Heart left ventricle (tissue), 16 donors: Measurements from ENCODE around the gene IFRD2. TPM values are rescaled to one million over a fixed set of nuclear protein-coding genes. Genes with fewer than 3 reads are reported as not detected.

Experiments
- ATAC-seq, 4 donors: fragments of 200-7000 bp; cut with Tn5 transposase; one replicate each; pipeline ENCODE4 v1.9.1; 2020 to 2022; ENCODE audit warnings: moderate library complexity in 4 of 4, mild to moderate bottlenecking in 3 of 4, moderate number of reproducible peaks in 1 of 4
- DNase-seq, 5 donors: peaks; one replicate each; pipeline ENCODE4 v3.0.0-alpha.2; 2020
- H3K27ac ChIP-seq, 12 donors: fragments of 200-600 bp; sonication (generic) in 4 of 12; one replicate each; pipeline versions ENCODE4 v1.5.0 to v1.8.0; 2016 to 2022; ENCODE audit warnings: mild to moderate bottlenecking in 2 of 12
- H3K27me3 ChIP-seq, 9 donors: fragments of 200-600 bp; sonication (generic) in 2 of 9; one replicate each; pipeline versions ENCODE4 v1.5.1 to v1.8.0; 2016 to 2022; ENCODE audit warnings: mild to moderate bottlenecking in 3 of 9
- H3K36me3 ChIP-seq, 9 donors: fragments of 200-600 bp; sonication (generic) in 2 of 9; one replicate each; pipeline versions ENCODE4 v1.5.0 to v1.8.0; 2018 to 2022; ENCODE audit warnings: mild to moderate bottlenecking in 2 of 9
- H3K4me1 ChIP-seq, 12 donors: fragments of 200-600 bp; sonication (generic) in 4 of 12; one replicate each; pipeline versions ENCODE4 v1.5.0 to v1.8.0; 2016 to 2022; ENCODE audit warnings: mild to moderate bottlenecking in 3 of 12
- H3K4me3 ChIP-seq, 12 donors: fragments of 200-600 bp; sonication (generic) in 4 of 12; one replicate each; pipeline versions ENCODE4 v1.5.0 to v1.8.0; 2017 to 2022; ENCODE audit warnings: mild to moderate bottlenecking in 9 of 12, moderate library complexity in 4 of 12
- H3K9me3 ChIP-seq, 12 donors: fragments of 200-600 bp; sonication (generic) in 4 of 12; one replicate each; pipeline versions ENCODE4 v1.5.0 to v1.8.0; 2016 to 2022; ENCODE audit warnings: mild to moderate bottlenecking in 1 of 12
- CTCF ChIP-seq, 12 donors: fragments of 200-600 bp; sonication (generic) in 4 of 12; IDR thresholded peaks; one replicate each; pipeline versions ENCODE4 v1.5.0 to v1.8.0; 2018 to 2022; ENCODE audit warnings: antibody characterized with exemption in 12 of 12, mild to moderate bottlenecking in 5 of 12
- POLR2A ChIP-seq, 2 donors: fragments of 450-650 bp; IDR thresholded peaks; one replicate each; pipeline ENCODE4 v1.6.1; 2017; ENCODE audit warnings: antibody characterized with exemption in 2 of 2, mild to moderate bottlenecking in 2 of 2, moderate library complexity in 2 of 2
- WGBS, 4 donors: extraction: QIAGEN DNeasy Blood & Tissue Kit in 2 of 4; methylation state at CpG; one replicate each; pipeline versions ENCODE4 v1.1.5 to v1.1.7; 2013 to 2018; 5-methylcytosine and 5-hydroxymethylcytosine counted together
- intact Hi-C, 10 donors: fragments of 100-400 bp; cut with DNase I; formaldehyde crosslinking; loops; one replicate each; pipeline versions ENCODE4 v1.11.1 to v1.14.2; 2022
- polyA plus RNA-seq, 2 donors: library from polyadenylated mRNA; stranded (reverse); fragments of 200-250 nt; gene quantifications; one replicate each; pipeline ENCODE4 v1.2.3, GENCODE V29; 2013
- total RNA-seq, 9 donors: library from RNA; depleted of rRNA in 2 of 9; stranded (reverse); fragments of >200 nt in 2 of 9; fragmentation: NEBNext Ultra II Directional in 3 of 9; extraction: Animal tissue kit (Norgen Biotek cat#: 25700) in 3 of 9; gene quantifications; one replicate each; pipeline versions ENCODE4 v1.1.0 to v1.2.4, GENCODE V29; 2016 to 2023
- donor health status: ischemic (EF 13 %, LVEDD 7.1; RV severe dilation, severe dysfunction).
- donor health status: healthy with polysubstance abuse.
- donor health status: DM: no; HTN: yes; CAD: no.
- donor health status: DM: no; HTN: no; CAD: no.
- donor health status: ischemic (EF 25% LVEDD 6.9; RV normal size, moderate dysfunction).
- donor health status: ischemic (EF 25% LVEDD 5.7; RV mildly dilated, moderate dysfunction).
- donor health status: healthy.
- donor health status: DM: yes; HTN: yes; CAD: no.
- donor health status: ischemic (EF 35%, LVEDD 5.7; RV mildly dilated, moderate dysfunction).
- donor health status: nonischemic (EF 11% LVEDD 7.7; RV severe dilation, severe dysfunction).
- donor health status: DM: yes; HTN: yes; CAD: no.
- donor health status: PGD.
- donor health status: ischemic (EF 29% LVEDD 5.4; RV normal size, mild dysfunction).
- donor health status: nonischemic (EF 23%, LVEDD 6.1; RV moderate dilation, normal function).

The IFRD2 gene
- total and polyA plus RNA-seq, 11 donors = 47.5 to 106 (median 64.5) TPM

GRCh38 chr3:50299638-50299928, 7.4 kb upstream of the IFRD2 start:
- Histone ChIP-seq H3K4me3 (peak overlapping the region in 11 of 12 donors; percentile 27 to 81 (median 61)), H3K27me3 (no peaks in the 10 kb centered on the region), H3K27ac (peak overlapping the region; percentile 75 to 97 (median 94)), H3K36me3 (peaks cover 0 to 15% (median 0%) of the 10 kb centered on the region in 9 donors), H3K9me3 (no peaks in the 10 kb centered on the region), H3K4me1 (peaks cover 11 to 58% (median 43%) of the 10 kb centered on the region in 12 donors)
- intact Hi-C loops = loop anchor here in 1 of 10 donors (10.0 kb wide), 1 partner anchor 365 kb away; no protein-coding TSS in a partner anchor
- ATAC-seq = no peak
- 0 to 1% (median 1%) methylated on average over 12 of the region's 12 CpGs for WGBS, 4 donors
- TF ChIP-seq CTCF (IDR thresholded peaks at IDR 0.05) = no peak
- no peak for TF ChIP-seq POLR2A (IDR thresholded peaks at IDR 0.05)
- no peak for DNase-seq

GRCh38 chr3:50298836-50299637, 6.8 kb upstream of the IFRD2 start, which contains the start of the genes HYAL3 and NAA80:
Gene HYAL3 (minus strand): TSS chr3:50299405. CDS start chr3:50295602, 3,803 bp downstream.
Gene NAA80 (minus strand): TSS chr3:50299405. CDS start chr3:50297463, 1,942 bp downstream.
- H3K36me3 ChIP-seq = peaks cover 0 to 15% (median 0%) of the 10 kb centered on the region in 9 donors
- H3K4me1 ChIP-seq = peaks cover 11 to 58% (median 43%) of the 10 kb centered on the region in 12 donors
- intact Hi-C loops = loop anchor here in 1 of 10 donors (10.0 kb wide), 1 partner anchor 364 kb away; no protein-coding TSS in a partner anchor
- 0 to 1% (median 0%) methylated on average over 27 to 61 of the region's 61 CpGs for WGBS, 4 donors
- DNase-seq = peak; percentile 99
- H3K27ac ChIP-seq = peak within 1 kb of the TSS; percentile 75 to 97 (median 94)
- peak within 1 kb of the TSS; percentile 16 to 81 (median 67) for H3K4me3 ChIP-seq
- TF ChIP-seq CTCF (IDR thresholded peaks at IDR 0.05) = peak in 8 of 12 donors; percentile 17 to 48 (median 39)
- peak; percentile 88 to 98 for TF ChIP-seq POLR2A (IDR thresholded peaks at IDR 0.05)
- peak; percentile 87 to 91 (median 88) for ATAC-seq
- H3K9me3 ChIP-seq = no peaks in the 10 kb centered on the region
- no peaks in the 10 kb centered on the region for H3K27me3 ChIP-seq

GRCh38 chr3:50297896-50298725, 5.9 kb upstream of the IFRD2 start:
- peak overlapping the region; percentile 75 to 97 (median 92) for H3K27ac ChIP-seq
- no peaks in the 10 kb centered on the region for H3K9me3 ChIP-seq
- no peak for ATAC-seq
- no peaks in the 10 kb centered on the region for H3K27me3 ChIP-seq
- peak in 1 of 5 donors; percentile 10 for DNase-seq
- intact Hi-C loops = loop anchor here in 1 of 10 donors (10.0 kb wide), 1 partner anchor 363 kb away; no protein-coding TSS in a partner anchor
- WGBS, 4 donors = 48 to 61% (median 56%) methylated on average over 9 of the region's 9 CpGs
- peaks cover 11 to 56% (median 42%) of the 10 kb centered on the region in 12 donors for H3K4me1 ChIP-seq
- peaks cover 0 to 15% (median 0%) of the 10 kb centered on the region in 9 donors for H3K36me3 ChIP-seq
- H3K4me3 ChIP-seq = peak overlapping the region; percentile 16 to 81 (median 67)
- TF ChIP-seq CTCF (IDR thresholded peaks at IDR 0.05) (peak in 1 of 12 donors; percentile 5), POLR2A (IDR thresholded peaks at IDR 0.05) (no peak)
